Dermis blood vessel endothelial cell (primary cell): ENCODE measurements around the gene SPHK2. TPM values are rescaled to one million over a fixed set of nuclear protein-coding genes. Genes with fewer than 3 reads are reported as not detected.

Source experiments
- total RNA-seq: library from RNA; depleted of rRNA; stranded (reverse); fragments of >200 nt; gene quantifications from 2 replicates; pipeline ENCODE4 v1.2.3, GENCODE V29; 2014

SPHK2 gene
- total RNA-seq, 1 donor from 2014 or later, result 8.8 TPM

Other genes with a start within 250 kb of the SPHK2 start
- gene KDELR1, start 228.0 kb upstream of the SPHK2 start, total RNA-seq, result 37.6 and 70.8 TPM in 2 replicates
- gene GRIN2D, start 225.8 kb upstream of the SPHK2 start, total RNA-seq, result 0.51 and 0.79 TPM in 2 replicates
- gene GRWD1, start 173.5 kb upstream of the SPHK2 start, total RNA-seq, result 41.4 and 57.9 TPM in 2 replicates
- 0.33 and 0.51 TPM in 2 replicates for gene KCNJ14, start 163.9 kb upstream of the SPHK2 start, total RNA-seq
- 63.1 and 89.0 TPM in 2 replicates for gene CYTH2, start 150.1 kb upstream of the SPHK2 start, total RNA-seq
- 0.14 TPM in 1 of 2 replicates, not detected in the other for gene LMTK3, start 107.7 kb upstream of the SPHK2 start, total RNA-seq
- 0.42 TPM in 1 of 2 replicates, not detected in the other for gene SULT2B1, start 67.3 kb upstream of the SPHK2 start, total RNA-seq
- gene SPACA4, start 12.8 kb upstream of the SPHK2 start, total RNA-seq, result not detected in 2 replicates
- gene FAM83E, start 4.4 kb upstream of the SPHK2 start, total RNA-seq, result 0.51 TPM in 1 of 2 replicates, not detected in the other
- gene RPL18, start 328 bp upstream of the SPHK2 start, total RNA-seq, result 1,626 and 2,230 TPM in 2 replicates
- gene DBP, start 17.9 kb downstream of the SPHK2 start, total RNA-seq, result 1.6 and 3.1 TPM in 2 replicates
- gene CA11, start 26.7 kb downstream of the SPHK2 start, total RNA-seq, result 1.7 and 4.8 TPM in 2 replicates
- 0.05 TPM in 1 of 2 replicates, not detected in the other for gene NTN5, start 53.5 kb downstream of the SPHK2 start, total RNA-seq
- gene FUT2, start 76.5 kb downstream of the SPHK2 start, total RNA-seq, result not detected in 2 replicates
- gene MAMSTR, start 100.2 kb downstream of the SPHK2 start, total RNA-seq, result 0.09 and 0.51 TPM in 2 replicates
- gene RASIP1, start 121.1 kb downstream of the SPHK2 start, total RNA-seq, result 130 and 154 TPM in 2 replicates
- gene IZUMO1, start 127.4 kb downstream of the SPHK2 start, total RNA-seq, result 0.17 and 0.28 TPM in 2 replicates
- gene FUT1, start 133.1 kb downstream of the SPHK2 start, total RNA-seq, result 8.1 and 10.9 TPM in 2 replicates
- not detected in 2 replicates for gene FGF21, start 136.0 kb downstream of the SPHK2 start, total RNA-seq
- 40.7 and 56.7 TPM in 2 replicates for gene BCAT2, start 191.5 kb downstream of the SPHK2 start, total RNA-seq
- gene HSD17B14, start 217.0 kb downstream of the SPHK2 start, total RNA-seq, result 1.5 and 8.0 TPM in 2 replicates
- 2.6 and 6.5 TPM in 2 replicates for gene PLEKHA4, start 249.1 kb downstream of the SPHK2 start, total RNA-seq